HG03064 (cell line): ENCODE results near the gene ACTN2.

Experiments
- ATAC-seq: cut with Tn5 transposase; IDR thresholded peaks from one replicate; pipeline ENCODE4 v1.9.1; 2021; ENCODE audit warnings: low read depth; ENCODE audit not compliant: unreplicated experiment

Gene ACTN2

GRCh38 chr1:236812334-236813030, 126.2 kb downstream of the ACTN2 start:
- no peak for ATAC-seq
